DMS114 treated with DMSO at 0.1 percent for 48 hours (cell line): ENCODE measurements around the gene HMCN2.

Experiments
- DNase-seq: peaks from one replicate; lab custom pipeline; 2025; ENCODE audit not compliant: unreplicated experiment; lab: John Stamatoyannopoulos, UW

HMCN2 gene

DNA sequence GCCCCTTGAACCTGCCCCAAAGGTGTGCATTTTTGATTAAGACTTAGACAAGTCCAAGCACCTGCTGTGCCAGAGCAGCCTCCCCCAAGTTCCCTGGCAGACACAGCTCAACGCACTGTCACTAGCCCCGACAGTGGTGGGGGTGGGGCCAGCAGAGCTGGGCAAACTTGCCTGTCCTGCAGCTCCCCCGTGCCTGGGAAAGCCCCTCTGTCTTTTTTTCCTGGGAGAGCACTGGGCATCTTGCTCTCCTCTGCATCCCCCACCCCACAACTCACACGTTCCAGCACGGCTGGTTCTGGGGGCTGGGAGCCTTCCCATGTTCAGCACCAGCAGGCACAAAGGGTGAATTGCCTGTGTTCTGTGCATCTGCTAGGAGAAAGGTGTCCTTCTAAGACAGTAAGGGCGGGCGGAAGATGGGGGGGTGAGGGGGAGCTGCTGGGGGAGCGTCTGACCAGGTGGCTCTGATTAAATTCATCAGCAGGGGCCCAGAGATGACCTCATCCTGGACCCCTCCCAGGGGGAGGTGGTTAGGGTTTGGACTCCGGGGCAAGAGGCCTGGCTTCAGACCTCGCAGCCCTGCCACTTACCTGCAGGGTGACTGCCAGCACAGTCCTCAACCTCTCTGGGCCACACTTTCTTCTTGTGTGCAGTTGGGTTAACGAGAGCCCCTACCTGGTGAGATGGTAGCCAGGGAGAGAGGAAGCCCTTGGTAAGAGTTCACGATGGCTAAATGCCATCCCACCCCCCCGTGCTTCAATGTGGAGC is 23.5 kb downstream of the HMCN2 start:
- no peak for DNase-seq

DNA sequence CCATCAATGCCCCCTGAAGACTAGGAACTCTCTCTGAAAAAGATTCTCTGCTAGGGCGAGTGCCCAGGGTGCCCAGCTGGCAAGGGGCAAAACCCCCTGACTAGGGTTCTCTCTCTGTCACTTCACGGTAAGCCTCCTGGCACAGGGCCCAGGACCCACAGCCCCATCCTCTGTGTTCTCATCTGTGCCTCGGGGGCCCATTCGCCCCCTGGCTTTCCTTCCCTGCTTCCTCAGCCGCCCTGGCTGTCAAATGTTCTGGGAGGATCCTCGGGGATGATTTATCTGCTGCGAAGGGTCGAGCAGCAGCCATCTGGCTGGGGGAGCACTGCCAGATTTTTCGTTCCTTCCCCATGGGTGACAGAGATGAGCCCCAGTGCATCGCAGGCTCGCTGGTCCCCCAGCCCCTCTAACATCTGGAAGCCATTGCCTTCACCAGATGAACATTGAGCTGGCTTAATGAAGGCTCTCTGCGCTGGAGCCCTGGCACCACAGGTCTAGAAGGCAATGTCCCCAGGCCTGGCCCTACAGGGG is 24.2 kb downstream of the HMCN2 start:
- DNase-seq = no peak

DNA sequence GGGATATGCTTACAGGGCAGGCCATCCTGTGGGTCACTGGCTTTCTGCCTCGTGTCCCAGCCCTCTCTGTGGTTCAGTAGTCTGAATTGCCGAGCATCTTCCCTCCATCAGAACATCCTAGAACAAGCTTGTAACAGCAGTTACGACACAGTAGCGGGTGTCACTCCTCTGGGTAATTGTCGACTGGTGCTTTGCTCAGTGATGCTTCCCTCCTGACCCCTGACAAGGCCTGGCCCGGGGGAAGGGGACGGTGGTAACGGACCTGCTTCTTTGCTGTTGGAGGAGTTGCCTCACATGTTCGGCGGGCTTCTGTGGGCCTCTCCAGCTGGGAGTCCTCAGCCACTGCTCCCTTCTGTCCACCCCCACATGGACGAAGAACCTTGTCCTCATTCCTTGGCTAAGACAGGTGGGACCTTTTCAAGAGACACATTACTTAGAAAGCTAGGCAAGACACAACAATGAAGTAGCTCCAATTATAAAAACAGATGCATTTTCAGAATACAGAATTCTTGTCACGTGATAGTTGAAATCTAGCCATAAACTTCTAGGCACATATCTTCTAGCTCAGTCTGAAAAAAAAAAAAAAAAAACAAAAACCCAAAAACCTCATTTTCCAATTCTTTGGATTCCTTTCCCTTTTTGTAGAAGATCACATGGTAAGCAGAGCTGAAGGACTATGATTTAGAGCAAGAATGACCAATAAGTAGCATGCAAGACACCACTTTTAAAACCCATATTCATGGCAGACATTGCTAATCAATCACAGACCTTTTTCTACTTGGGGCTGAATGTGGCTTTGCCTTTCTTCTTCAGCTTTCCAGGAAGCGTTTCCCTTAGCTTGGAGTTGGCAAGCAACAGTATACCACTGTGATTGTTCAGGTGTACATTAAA is 25.0 kb downstream of the HMCN2 start:
- no peak for DNase-seq

DNA sequence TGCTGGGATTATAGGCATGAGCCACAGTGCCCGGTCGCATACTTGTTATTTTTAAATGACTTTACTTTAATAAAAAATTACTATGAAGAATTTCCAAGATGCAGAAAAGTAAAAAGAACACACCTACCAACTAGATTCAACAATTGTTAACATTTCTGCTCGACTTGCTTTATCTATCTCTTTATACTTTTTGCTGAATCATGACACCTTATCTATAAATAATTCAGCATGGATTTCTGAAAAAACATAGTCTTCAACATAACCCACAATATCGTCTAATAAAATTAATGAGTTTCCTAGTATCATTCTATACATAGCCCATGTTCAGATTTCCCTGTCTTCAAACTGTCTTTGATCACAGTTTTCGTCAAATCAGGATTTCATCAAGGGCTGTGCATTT is 25.9 kb downstream of the HMCN2 start:
- no peak for DNase-seq

DNA sequence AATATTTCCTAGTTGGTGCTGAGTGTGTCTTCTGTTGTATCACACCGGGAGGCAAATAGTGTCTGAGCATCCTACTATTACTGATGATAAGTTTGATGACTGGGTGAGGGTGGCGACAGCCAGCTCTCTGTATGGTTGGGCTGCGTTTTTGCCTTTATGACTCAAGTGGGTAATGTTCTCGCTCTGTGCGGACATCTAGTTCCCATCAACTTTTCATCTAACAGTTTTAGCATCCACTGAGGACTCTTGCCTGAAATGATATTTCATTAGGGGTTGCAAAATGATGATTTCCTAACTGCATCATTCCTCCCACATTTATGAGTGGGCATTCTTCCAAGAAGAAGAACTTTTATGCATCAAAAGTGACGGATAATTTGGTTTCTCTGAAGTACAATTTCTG is 26.5 kb downstream of the HMCN2 start:
- DNase-seq = no peak

DNA sequence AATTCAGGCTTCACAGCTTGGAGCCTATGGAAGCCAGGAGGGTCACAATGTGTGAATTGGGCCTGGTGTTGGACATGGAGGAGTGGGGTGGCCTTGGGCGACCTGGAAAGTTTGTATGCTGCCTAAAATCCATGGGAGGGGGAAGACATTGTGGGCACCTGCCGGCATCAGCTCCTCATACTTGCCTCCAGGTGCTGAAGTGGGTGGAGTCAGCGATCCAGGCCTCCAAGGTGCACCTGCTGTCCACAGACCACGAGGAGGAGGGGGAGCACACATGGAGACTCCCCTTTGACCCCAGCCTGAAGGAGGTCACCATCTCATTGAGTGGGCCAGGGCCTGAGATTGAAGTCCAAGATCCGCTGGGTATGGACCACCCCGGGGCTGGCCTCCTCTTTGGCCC is 29.1 kb downstream of the HMCN2 start:
- no peak for DNase-seq

DNA sequence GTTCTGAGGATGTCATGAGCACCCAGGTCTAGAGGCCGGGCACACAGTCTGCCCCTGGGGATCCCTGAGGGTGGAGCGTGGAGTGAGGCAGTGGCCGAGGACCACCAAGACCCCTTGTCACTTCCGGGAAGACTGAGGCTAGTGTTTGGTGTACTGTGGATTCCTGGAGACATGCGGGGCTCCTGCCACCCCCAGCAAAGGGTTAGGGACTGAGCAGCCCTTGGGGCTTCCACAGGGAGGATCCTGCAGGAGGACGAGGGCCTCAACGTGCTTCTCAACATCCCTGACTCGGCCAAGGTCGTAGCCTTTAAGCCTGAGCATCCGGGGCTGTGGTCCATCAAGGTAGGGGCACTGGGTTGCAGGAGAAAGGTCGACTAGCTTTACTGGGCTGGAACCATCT is 29.9 kb downstream of the HMCN2 start:
- DNase-seq = no peak

DNA sequence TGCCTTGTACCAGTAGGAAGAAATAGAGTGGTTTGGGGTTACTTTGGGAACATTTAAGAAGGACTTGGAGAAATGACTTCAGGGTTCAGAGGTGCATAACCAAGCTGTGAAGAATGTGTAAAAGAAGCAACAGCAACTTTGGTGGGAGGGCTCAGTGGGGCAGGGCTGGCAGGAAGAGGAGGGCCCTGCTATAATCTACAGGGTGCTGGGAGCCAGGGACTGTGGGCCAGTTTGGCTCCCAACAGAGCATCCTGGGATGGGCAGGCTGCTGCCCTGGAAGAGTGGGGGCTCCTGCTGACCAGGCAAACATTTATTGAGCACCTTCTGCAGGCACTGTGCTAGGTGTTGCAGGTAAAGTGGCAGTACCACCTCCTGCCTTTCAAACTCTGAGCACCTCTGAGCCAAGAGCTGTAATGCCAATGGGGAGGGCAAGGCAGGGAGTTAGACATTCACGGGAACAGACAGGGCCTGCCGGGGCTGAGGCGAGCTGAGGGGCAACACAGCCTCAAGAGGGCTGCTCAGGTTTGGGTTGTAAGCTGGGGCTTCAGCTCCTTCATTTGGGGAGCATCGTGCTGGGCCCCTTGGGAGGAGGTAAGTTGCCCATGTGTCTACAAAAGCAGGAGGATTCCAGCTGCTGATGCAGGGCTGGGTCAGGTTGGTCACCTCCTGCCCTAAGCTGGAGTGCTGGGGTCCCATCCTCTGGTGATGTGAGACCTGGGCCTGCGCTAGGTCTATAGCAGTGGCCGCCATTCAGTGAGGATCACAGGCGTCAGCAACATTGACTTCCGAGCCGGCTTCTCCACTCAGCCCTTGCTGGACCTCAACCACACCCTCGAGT is 30.6 kb downstream of the HMCN2 start:
- no peak for DNase-seq

DNA sequence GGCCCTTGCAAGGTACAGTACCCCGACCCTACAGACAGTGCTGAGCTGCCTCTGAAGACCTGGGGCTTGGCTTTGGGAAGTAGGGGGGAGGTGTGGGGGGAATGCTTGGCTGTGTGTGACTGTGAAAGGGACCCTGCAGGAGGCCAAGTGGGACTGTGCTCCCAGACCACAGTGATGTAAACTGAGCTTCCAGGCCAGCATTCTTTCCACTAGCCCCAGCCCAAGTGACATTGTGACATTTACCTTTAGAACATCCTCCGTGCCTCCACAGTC is 31.2 kb downstream of the HMCN2 start:
- DNase-seq = no peak

DNA sequence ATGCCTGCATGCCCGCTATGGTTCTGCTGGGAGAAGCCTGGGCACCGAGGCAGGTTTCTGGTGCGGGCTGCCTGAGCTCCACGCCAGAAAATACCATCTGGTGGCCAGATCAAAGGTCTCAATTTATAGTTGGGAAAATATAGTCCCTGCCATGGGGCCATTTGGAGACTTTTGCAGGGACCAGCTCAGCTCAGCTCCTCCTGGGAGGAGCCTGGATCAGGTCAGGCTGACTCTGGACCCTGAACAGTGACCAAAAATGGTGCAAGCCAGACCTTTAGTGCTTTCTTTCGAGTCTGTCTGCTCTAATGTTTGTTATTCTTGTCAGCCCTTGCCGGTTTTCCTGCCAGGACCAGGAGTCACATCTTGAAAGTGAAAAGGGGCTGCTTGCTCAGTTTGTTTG is 31.8 kb downstream of the HMCN2 start:
- DNase-seq = no peak

DNA sequence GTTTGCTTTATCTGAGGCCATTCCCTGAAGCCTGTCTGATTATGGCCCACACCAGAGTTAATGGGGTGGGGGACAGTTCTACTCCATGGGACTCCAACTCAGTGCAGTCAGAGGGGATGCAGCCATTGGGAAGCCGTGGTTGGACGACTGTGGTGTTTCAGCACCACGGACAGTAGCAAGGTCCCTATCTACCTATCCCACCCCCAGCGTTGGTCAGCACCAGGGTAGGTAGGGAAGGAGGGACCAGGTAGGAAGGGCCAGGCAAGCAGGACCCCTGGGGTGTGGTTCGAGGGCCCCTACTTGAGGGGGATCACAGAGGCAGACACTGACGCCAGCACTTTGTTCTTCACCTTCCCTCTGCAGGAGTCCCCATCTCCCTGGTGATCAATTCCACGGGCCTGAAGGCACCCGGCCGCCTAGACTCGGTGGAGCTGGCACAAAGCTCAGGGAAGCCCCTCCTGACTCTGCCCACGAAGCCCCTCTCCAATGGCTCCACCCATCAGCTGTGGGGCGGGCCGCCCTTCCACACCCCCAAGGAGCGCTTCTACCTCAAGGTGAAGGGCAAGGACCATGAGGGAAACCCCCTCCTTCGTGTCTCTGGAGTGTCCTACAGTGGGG is 33.2 kb downstream of the HMCN2 start:
- DNase-seq = no peak

DNA sequence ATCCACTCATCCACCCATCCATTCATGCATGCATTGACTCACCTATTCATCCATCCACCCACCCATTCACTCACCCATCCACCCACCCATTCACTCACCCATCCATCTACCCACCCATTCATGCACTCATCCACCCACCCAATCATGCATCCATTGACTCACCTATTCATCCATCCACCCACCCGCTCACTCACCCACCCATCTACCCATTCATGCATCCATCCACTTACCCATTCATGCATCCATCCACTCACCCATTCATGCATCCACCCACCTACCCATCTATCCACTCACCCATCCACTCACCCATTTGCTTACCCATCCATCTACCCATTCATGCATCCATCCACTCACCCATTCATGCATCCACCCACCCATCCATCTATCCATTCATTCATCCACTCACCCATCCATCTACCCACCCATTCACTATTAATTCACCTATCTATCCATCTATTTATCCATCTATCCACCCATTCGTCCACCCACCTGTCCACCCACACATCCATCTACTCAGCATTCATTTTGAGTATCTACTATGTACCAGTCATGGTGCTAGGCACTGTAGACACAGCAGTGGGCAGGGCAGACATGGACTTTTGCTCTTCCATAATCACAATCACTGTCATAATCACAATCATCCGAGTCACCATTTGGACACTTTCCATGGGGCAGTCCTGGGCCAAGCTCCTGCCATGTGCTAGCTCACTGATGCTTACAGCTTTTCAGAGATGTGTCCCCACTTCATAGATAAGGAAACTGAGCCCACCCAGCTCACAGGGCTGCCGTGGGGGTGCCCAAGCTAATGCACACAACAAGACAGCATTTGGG is 34.4 kb downstream of the HMCN2 start:
- DNase-seq = no peak

DNA sequence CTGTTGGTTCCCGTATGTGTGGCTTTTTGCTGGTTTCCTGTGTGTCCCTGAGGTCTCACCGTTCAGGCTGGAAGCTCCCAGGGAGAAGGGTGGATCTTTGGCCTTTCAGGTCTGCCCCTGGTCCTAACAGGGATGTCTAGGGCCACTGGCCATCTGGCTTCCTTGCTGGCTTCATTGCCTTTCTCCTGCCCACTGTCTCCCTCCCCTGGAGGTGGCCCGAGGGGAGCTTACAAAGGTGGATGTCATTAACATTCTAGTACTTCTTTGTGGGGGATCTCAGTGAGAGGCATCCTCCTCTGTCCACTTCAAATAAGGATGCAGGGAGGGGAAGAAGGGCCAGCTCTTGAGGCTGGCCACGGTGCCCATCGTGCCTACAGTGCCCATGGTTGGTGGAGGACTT is 35.2 kb downstream of the HMCN2 start:
- DNase-seq = no peak

DNA sequence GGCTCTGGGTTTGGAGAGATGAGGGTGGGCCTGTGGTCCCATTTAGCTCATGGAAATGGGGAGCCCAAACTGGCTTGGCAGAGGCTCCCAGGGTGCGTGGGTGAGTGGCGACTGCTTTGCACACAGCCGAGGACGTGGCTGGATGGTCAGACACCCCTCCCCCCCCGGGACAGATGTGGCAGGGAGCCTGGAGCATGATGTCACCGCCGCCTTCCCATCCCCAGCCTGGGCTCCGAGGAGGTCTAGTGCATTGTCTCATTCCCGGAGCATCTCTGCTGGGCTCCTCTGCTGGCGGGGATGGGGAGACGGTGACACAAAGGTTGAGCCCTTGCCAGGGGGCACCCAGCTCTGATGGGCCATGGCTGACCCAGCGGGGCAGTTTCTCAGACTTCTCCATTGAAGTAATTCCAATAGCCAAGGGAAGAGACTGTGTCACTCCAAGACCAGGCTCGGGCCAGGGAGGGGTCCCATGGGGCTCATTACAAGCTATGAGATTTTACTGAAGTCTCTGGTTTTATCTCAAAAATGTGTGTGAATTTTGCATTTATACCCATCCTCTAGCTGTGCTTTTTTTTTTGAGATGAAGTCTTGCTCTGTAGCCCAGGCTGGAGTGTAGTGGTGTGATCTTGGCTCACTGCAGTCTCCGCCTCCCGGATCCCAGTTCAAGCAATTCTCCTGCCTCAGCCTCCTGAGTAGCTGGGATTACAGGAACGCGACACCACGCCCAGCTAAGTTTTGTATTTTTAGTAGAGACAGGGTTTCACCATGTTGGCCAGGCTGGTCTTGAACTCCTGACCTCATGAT is 36.1 kb downstream of the HMCN2 start:
- DNase-seq = no peak

DNA sequence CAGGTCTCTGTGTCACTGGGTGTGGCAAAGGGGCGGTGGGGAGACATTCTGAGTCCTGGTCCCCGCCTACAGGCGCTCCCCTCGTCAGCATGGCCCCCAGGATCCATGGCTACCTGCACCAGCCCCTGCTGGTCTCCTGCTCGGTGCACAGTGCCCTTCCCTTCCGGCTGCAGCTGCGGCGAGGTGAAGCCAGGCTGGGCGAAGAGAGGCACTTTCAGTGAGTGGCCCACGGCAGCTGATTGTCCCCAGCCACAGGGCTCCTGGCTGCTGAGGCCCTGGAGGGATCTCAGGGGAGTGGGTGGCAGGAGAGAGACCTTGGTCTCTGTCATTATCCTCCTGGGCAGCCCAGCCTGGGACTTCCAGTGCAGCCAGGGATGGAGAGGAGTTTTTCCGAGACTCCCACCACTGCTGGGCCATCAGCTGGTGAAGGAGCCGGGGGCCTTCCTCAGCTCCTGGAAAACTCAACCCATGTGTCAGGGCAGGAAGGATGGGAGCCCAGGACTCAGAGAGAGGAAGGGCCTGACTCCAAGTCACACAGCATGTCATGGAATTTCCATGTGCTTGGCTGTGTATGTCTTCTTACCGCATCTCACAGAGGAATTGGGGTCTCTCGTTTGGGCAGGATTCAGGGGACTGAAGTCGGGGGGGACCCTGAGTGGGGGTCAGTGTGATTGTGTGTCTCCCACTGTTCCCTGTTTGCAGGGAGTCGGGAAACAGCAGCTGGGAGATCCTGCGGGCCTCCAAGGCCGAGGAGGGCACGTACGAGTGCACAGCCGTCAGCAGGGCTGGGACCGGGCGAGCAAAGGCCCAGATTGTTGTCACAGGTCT is 37.4 kb downstream of the HMCN2 start:
- DNase-seq = no peak

DNA sequence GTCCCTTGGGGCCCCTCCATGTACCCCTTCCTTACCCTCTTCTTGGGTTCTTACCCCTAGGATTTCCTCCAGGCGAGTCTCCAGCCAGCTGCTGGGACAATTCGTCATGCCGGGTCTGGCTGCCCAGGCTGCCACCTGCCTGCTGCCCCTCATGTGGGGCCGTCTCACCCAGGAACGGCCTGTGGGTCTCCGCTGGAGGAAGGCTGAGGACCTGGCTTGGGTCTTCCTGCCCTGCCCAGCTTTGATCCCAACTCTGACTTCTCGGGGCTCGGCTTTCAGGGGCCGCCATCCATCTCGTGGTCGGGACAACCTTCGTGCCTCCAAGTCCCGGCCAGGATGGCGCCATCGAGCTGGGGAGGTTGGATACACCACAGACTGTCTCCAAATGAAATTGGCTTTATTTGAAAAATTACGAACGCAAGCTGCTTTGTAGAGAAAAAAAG is 38.1 kb downstream of the HMCN2 start:
- DNase-seq = no peak

DNA sequence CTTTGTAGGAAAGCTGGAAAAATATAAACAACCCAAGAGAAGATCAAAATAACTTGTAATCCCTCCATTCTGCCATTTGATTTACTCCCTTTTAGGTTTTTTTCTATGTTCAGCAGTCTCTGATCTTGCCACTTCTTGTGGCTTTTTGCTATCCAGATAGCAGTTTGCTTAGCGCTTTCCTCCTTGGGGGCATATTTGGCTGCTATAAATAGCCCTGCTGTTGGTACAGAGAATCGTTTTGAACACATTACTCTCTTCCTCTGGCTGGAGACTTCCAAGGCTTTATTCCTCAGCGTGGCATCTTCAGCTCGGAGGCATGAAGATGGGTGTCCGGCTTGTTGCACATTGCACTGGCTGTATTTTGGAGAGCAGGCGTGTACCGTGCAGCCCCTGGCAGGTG is 38.6 kb downstream of the HMCN2 start:
- DNase-seq = no peak

DNA sequence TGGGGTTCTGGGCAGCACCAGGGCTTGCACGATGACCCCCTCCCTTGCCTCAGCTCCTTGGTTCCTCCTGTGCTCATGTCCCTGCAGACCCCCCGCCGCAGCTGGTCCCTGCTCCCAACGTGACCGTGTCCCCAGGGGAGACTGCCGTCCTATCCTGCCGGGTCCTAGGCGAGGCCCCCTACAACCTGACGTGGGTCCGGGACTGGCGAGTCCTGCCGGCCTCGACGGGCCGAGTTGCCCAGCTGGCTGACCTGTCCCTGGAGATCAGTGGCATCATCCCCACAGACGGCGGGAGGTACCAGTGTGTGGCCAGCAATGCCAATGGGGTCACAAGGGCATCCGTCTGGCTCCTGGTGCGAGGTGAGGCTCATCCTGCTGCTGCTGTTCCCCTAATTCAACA is 39.1 kb downstream of the HMCN2 start:
- no peak for DNase-seq
